ENCODE data around the gene IGFBP5. TPM values are rescaled to one million over a fixed set of nuclear protein-coding genes. Genes with fewer than 3 reads are reported as not detected.

The IGFBP5 gene
- total RNA-seq, 4 donors from 2014 or later = 480 to 2,812 (median 618) TPM

DNA sequence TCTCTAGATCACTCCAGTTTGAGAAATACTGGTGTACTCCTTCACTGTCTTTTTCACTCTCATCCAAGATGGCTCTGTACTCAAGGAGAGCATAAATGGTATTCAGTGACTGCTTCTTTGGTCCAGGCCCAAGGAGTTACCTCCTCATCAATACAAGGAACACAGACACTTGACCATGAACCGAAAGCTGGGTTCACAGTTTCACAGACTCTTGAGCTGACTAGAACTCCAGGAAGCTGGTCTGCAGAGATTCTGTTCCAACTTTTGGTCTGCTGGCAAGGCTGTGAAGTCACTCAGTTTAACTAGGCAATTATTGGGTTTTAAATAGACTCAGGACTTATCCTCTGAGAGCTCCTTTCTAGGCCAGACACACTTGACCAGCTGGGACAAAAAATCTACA is 7.4 kb upstream of the IGFBP5 start:
- Histone ChIP-seq H3K27me3 (no peaks in the 10 kb centered on the region), H3K9me3 (no peaks in the 10 kb centered on the region), H3K4me3 (no peak overlapping the region), H3K27ac (no peak overlapping the region), H3K4me1 (no peaks in the 10 kb centered on the region), H3K36me3 (no peaks in the 10 kb centered on the region)
- no peak for DNase-seq
- TF ChIP-seq, protein P1, sequence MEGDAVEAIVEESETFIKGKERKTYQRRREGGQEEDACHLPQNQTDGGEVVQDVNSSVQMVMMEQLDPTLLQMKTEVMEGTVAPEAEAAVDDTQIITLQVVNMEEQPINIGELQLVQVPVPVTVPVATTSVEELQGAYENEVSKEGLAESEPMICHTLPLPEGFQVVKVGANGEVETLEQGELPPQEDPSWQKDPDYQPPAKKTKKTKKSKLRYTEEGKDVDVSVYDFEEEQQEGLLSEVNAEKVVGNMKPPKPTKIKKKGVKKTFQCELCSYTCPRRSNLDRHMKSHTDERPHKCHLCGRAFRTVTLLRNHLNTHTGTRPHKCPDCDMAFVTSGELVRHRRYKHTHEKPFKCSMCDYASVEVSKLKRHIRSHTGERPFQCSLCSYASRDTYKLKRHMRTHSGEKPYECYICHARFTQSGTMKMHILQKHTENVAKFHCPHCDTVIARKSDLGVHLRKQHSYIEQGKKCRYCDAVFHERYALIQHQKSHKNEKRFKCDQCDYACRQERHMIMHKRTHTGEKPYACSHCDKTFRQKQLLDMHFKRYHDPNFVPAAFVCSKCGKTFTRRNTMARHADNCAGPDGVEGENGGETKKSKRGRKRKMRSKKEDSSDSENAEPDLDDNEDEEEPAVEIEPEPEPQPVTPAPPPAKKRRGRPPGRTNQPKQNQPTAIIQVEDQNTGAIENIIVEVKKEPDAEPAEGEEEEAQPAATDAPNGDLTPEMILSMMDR (IDR thresholded peaks at IDR 0.05) = no peak
- no peak for TF ChIP-seq POLR2A (IDR thresholded peaks at IDR 0.05)
- intact Hi-C loops (cut with DNase I; ENCODE audit: low total_unique reads) = no loop called here

GRCh38 chr2:216701544-216701943 is 6.2 kb upstream of the IGFBP5 start:
- no peaks in the 10 kb centered on the region for H3K4me1 ChIP-seq
- no peak overlapping the region for H3K4me3 ChIP-seq
- no peaks in the 10 kb centered on the region for H3K9me3 ChIP-seq
- TF ChIP-seq, protein P1 (IDR thresholded peaks at IDR 0.05) = no peak
- TF ChIP-seq POLR2A (IDR thresholded peaks at IDR 0.05) = no peak
- H3K36me3 ChIP-seq = no peaks in the 10 kb centered on the region
- H3K27me3 ChIP-seq = no peaks in the 10 kb centered on the region
- H3K27ac ChIP-seq = peak overlapping the region; percentile 93 to 95
- DNase-seq = no peak
- intact Hi-C loops (cut with DNase I; ENCODE audit: low total_unique reads) = no loop called here

DNA sequence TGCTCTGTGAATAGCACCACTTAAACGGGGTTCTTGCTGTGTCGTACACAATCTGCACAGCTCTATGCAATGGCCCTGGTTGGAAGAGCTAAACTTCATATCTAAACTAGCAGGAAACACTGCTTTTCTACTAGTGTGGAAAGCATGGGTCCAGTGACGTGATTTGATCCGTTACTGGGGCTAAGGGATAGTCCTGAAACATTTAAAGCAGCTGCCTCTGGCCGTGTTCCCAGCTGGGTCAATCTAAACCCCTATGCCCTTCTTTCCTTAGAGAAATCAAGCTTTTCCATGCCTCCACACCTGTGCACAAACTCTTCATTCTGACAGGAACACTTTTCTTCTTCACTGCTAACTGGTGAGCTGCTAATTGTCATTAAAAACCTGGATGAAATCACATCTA is 5.4 kb upstream of the IGFBP5 start:
- Histone ChIP-seq H3K4me3 (no peak overlapping the region), H3K4me1 (no peaks in the 10 kb centered on the region), H3K27me3 (no peaks in the 10 kb centered on the region), H3K36me3 (no peaks in the 10 kb centered on the region), H3K9me3 (no peaks in the 10 kb centered on the region), H3K27ac (peak overlapping the region; percentile 93 to 95)
- TF ChIP-seq, protein P1 (IDR thresholded peaks at IDR 0.05) = no peak
- TF ChIP-seq POLR2A (IDR thresholded peaks at IDR 0.05) = no peak
- intact Hi-C loops (cut with DNase I; ENCODE audit: low total_unique reads) = no loop called here
- DNase-seq = no peak

GRCh38 chr2:216700088-216700567 is 4.8 kb upstream of the IGFBP5 start:
- Histone ChIP-seq H3K4me1 (no peaks in the 10 kb centered on the region), H3K27me3 (no peaks in the 10 kb centered on the region), H3K27ac (peak overlapping the region; percentile 93 to 95), H3K36me3 (no peaks in the 10 kb centered on the region), H3K9me3 (no peaks in the 10 kb centered on the region), H3K4me3 (no peak overlapping the region)
- TF ChIP-seq, protein P1 (IDR thresholded peaks at IDR 0.05) = no peak
- no peak for TF ChIP-seq POLR2A (IDR thresholded peaks at IDR 0.05)
- intact Hi-C loops (cut with DNase I; ENCODE audit: low total_unique reads) = no loop called here
- DNase-seq = no peak

DNA sequence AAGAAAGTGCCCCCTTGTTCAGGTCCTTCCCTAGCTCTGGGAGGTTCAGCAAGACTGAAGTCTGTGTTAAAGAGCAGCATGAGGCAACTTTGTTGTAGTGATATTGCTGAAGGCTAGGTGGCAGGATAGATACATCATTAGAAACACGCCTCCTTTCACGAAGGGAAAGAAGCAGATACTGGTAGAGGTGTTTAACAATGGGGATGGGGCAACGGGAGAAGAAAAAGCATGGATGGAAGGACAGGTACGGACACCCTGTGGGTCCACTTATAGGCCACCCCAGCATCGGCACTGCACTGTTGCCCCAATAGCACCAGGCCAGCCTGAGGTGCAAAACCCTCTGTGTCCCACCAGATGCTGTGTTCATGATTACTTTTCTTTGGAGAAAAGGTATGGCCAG is 3.5 kb upstream of the IGFBP5 start:
- Histone ChIP-seq H3K4me1 (no peaks in the 10 kb centered on the region), H3K27ac (peak overlapping the region; percentile 93 to 95), H3K27me3 (no peaks in the 10 kb centered on the region), H3K36me3 (no peaks in the 10 kb centered on the region), H3K4me3 (no peak overlapping the region), H3K9me3 (no peaks in the 10 kb centered on the region)
- intact Hi-C loops (cut with DNase I; ENCODE audit: low total_unique reads) = loop anchor here (10.0 kb wide), 1 partner anchor 636 kb away; no protein-coding TSS in a partner anchor
- DNase-seq = no peak
- TF ChIP-seq, protein P1 (IDR thresholded peaks at IDR 0.05) = peak; percentile 56 to 89 (median 76)
- no peak for TF ChIP-seq POLR2A (IDR thresholded peaks at IDR 0.05)
